ENCODE measurements around the gene SPATA24. TPM values are rescaled to one million over a fixed set of nuclear protein-coding genes. Genes with fewer than 3 reads are reported as not detected.

The SPATA24 gene
- total and polyA plus RNA-seq, 3 experiments from 2014 or later = 3.6 to 4.2 (median 3.9) TPM

DNA sequence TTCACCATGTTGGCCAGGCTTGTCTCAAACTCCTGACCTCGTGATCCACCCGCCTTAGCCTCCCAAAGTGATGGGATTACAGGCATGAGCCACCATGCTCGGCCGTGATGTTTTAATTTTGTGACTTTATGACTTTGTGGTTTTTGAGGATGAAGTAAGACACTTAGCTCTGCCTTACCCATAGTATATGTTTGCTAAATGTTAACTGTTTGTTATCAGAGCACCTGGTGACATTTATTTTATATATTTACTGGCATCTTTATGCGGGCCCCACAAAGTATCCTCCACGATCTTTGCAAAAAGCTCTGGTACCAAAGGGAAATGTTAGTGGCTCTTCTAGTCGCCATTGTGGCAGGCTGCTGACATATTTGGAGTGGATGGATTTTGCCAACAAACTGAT, 27.5 kb downstream of the SPATA24 start:
- Histone ChIP-seq H3K4me1 (ENCODE audit: insufficient read depth, low read length) (no peaks in the 10 kb centered on the region), H3K36me3 (ENCODE audit: insufficient read depth, low read length) (peaks cover 7% of the 10 kb centered on the region), H3K9me3 (ENCODE audit: low read length) (no peaks in the 10 kb centered on the region), H3K27ac (ENCODE audit: low read depth, low read length) (no peak overlapping the region), H3K4me3 (ENCODE audit: low read length) (no peak overlapping the region), H3K27me3 (ENCODE audit: insufficient read depth, low read length, poor library complexity, severe bottlenecking) (no peaks in the 10 kb centered on the region)
- H3K4me3 Mint-ChIP-seq = no peak overlapping the region
- peaks cover 0 to 28% (median 4%) of the 10 kb centered on the region in 3 donors for H3K36me3 Mint-ChIP-seq
- DNase-seq = no peak
- ChIA-PET POLR2A (no interaction called here), CTCF (no interaction called here)
- peak overlapping the region in 1 of 8 donors; percentile 21 for H3K27ac Mint-ChIP-seq
- no peaks in the 10 kb centered on the region for H3K9me3 Mint-ChIP-seq
- no peaks in the 10 kb centered on the region for H3K4me1 Mint-ChIP-seq
- H3K27me3 Mint-ChIP-seq = no peaks in the 10 kb centered on the region

DNA sequence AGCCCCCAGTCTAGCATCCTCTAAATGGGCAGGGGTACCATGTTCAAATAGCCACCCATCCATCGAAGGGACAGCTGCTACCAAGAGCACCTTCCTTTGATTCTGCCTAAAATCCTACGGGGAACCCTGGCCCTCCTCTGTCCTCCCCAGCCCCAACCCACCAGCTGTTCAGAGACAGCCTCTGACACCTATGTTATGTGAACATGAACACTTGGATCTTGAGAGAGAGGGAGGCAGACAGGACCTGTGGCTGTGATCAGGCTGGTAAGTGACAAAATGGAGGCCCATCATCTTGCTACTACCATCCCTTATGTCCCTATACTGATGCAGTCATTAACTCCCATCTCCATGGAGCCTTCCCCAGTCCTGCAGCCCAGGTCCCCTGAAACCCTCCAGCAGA, 29.0 kb downstream of the SPATA24 start:
- Mint-ChIP-seq H3K27ac (peak overlapping the region in 1 of 8 donors; percentile 11), H3K9me3 (no peaks in the 10 kb centered on the region), H3K4me1 (peaks cover 0 to 3% (median 0%) of the 10 kb centered on the region in 3 donors), H3K4me3 (no peak overlapping the region), H3K27me3 (no peaks in the 10 kb centered on the region), H3K36me3 (peaks cover 0 to 36% (median 6%) of the 10 kb centered on the region in 3 donors)
- CTCF ChIA-PET = interaction anchor here (1.1 kb wide), 1 partner anchor 15 kb away, joined by 3 read pairs; the partner anchor contains the start of gene MZB1
- H3K4me3 ChIP-seq (ENCODE audit: low read length) = no peak overlapping the region
- peaks cover 10% of the 10 kb centered on the region for H3K36me3 ChIP-seq (ENCODE audit: insufficient read depth, low read length)
- no peaks in the 10 kb centered on the region for H3K4me1 ChIP-seq (ENCODE audit: insufficient read depth, low read length)
- no peaks in the 10 kb centered on the region for H3K27me3 ChIP-seq (ENCODE audit: insufficient read depth, low read length, poor library complexity, severe bottlenecking)
- POLR2A ChIA-PET = no interaction called here
- H3K27ac ChIP-seq (ENCODE audit: low read depth, low read length) = no peak overlapping the region
- no peak for DNase-seq
- no peaks in the 10 kb centered on the region for H3K9me3 ChIP-seq (ENCODE audit: low read length)

DNA sequence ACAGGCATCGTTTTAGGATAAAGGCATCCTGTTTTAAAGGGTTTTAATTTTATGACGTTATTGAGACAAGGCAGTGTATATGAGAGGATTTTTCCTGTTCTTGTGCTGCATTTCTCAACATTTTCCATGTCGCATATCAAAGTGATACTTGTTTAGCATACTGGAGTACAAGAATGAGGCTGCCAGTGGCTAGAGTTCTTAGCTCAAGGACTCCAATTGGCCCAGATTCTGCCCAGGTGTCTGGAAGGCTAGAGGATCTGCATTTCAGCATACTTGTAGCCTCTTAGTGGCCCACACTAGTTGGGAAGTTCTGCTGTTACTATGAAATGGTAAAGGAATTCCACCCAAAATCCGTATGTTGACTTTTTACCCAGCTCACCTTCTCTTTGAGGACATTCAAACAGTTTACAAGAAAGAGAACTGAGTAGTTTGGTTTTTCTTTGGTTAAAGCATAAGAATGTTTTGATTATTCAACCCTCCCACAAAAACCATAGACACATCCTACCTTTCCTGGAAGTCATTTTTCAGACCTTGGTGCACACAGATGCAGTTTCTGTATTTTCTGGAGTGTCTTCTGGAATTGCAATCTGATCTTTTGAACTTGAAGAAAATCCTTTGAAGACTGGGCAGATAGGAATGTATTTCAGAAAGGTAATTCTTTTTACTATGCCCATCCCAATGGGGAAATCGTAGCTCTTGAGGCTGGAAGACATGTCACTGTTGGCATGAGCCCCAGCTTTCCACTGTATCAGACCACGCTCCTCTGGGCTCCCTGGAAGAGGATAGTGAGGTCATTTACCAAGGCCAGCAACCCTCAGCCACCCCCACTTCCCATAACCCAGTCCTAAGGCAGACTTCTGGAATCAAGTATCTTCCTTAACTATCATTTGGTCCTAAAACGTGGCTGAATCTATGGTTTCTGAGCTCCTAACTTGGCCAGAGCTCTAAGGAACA, 32.1 kb downstream of the SPATA24 start:
- Mint-ChIP-seq H3K27ac (peak overlapping the region in 3 of 8 donors; percentile 23 to 33 (median 32)), H3K36me3 (peaks cover 0 to 55% (median 9%) of the 10 kb centered on the region in 3 donors), H3K9me3 (no peaks in the 10 kb centered on the region), H3K27me3 (no peaks in the 10 kb centered on the region), H3K4me1 (peaks cover 0 to 4% (median 3%) of the 10 kb centered on the region in 3 donors), H3K4me3 (no peak overlapping the region)
- POLR2A ChIA-PET = no interaction called here
- DNase-seq = no peak
- peaks cover 12% of the 10 kb centered on the region for H3K36me3 ChIP-seq (ENCODE audit: insufficient read depth, low read length)
- CTCF ChIA-PET = interaction anchor here (1.2 kb wide), 1 partner anchor 75 kb away, joined by 3 read pairs; no protein-coding TSS in a partner anchor
- H3K27ac ChIP-seq (ENCODE audit: low read depth, low read length) = no peak overlapping the region
- no peaks in the 10 kb centered on the region for H3K9me3 ChIP-seq (ENCODE audit: low read length)
- no peak overlapping the region for H3K4me3 ChIP-seq (ENCODE audit: low read length)
- H3K27me3 ChIP-seq (ENCODE audit: insufficient read depth, low read length, poor library complexity, severe bottlenecking) = no peaks in the 10 kb centered on the region
- no peaks in the 10 kb centered on the region for H3K4me1 ChIP-seq (ENCODE audit: insufficient read depth, low read length)

DNA sequence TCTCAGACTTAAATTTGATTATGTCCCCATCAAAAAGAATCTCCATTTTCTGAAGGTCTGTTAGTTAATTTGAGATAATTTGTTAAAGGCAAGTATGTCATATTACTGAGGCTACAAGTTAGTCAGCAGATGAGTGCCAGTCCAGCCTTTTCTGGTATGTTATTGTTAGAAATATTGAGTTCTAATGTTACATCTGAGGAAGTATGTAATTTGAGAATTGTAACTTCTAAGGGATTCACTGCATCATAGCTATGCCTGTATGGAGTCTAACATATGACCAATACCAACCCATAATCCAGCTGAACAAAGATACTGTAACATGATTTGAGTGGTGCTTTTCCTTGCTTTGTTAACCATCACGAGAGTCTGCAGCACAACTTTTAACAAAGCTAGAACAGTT, 34.7 kb downstream of the SPATA24 start:
- Mint-ChIP-seq H3K27me3 (no peaks in the 10 kb centered on the region), H3K4me3 (no peak overlapping the region), H3K27ac (no peak overlapping the region), H3K36me3 (peaks cover 5 to 75% (median 11%) of the 10 kb centered on the region in 3 donors), H3K9me3 (no peaks in the 10 kb centered on the region), H3K4me1 (peaks cover 1 to 4% (median 3%) of the 10 kb centered on the region in 3 donors)
- Histone ChIP-seq H3K36me3 (ENCODE audit: insufficient read depth, low read length) (peaks cover 25% of the 10 kb centered on the region), H3K9me3 (ENCODE audit: low read length) (no peaks in the 10 kb centered on the region), H3K4me3 (ENCODE audit: low read length) (no peak overlapping the region), H3K27ac (ENCODE audit: low read depth, low read length) (no peak overlapping the region), H3K4me1 (ENCODE audit: insufficient read depth, low read length) (no peaks in the 10 kb centered on the region), H3K27me3 (ENCODE audit: insufficient read depth, low read length, poor library complexity, severe bottlenecking) (no peaks in the 10 kb centered on the region)
- ChIA-PET POLR2A (interaction anchor here (0.6 to 1.3 kb wide), 2 partner anchors 27 to 672 kb away, joined by 6 to 7 read pairs; partner anchors contain the start of gene PAIP2), CTCF (interaction anchor here (1.6 kb wide), 1 partner anchor 28 kb away, joined by 3 read pairs; no protein-coding TSS in a partner anchor)
- DNase-seq = no peak

DNA sequence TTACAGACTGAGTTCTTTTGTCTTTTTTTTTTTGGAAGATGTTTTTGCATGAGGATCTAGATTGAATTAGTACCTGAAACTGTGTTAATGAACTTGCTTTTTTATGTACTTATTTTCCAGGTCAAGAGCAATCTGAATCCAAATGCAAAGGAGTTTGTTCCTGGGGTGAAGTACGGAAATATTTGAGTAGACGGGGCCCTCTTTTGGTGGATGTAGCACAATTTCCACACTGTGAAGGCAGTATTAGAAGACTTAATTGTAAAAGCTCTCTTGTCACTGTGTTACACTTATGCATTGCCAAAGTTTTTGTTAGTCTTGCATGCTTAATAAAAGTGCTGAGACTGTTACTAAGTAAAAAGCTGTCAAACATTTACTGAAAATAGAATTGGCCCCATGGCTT, 35.3 kb downstream of the SPATA24 start:
- no peak overlapping the region for H3K4me3 ChIP-seq (ENCODE audit: low read length)
- H3K9me3 ChIP-seq (ENCODE audit: low read length) = no peaks in the 10 kb centered on the region
- Mint-ChIP-seq H3K4me3 (no peak overlapping the region), H3K9me3 (no peaks in the 10 kb centered on the region), H3K4me1 (peaks cover 1 to 4% (median 3%) of the 10 kb centered on the region in 3 donors), H3K36me3 (peaks cover 5 to 76% (median 16%) of the 10 kb centered on the region in 3 donors), H3K27ac (peak overlapping the region in 1 of 8 donors; percentile 33), H3K27me3 (no peaks in the 10 kb centered on the region)
- H3K27ac ChIP-seq (ENCODE audit: low read depth, low read length) = no peak overlapping the region
- ChIA-PET CTCF (interaction anchor here (1.6 kb wide), 1 partner anchor 28 kb away, joined by 3 read pairs; no protein-coding TSS in a partner anchor), POLR2A (interaction anchor here (1.3 kb wide), 1 partner anchor 27 kb away, joined by 7 read pairs; the partner anchor contains the start of gene PAIP2)
- DNase-seq = no peak
- no peaks in the 10 kb centered on the region for H3K27me3 ChIP-seq (ENCODE audit: insufficient read depth, low read length, poor library complexity, severe bottlenecking)
- peaks cover 30% of the 10 kb centered on the region for H3K36me3 ChIP-seq (ENCODE audit: insufficient read depth, low read length)
- H3K4me1 ChIP-seq (ENCODE audit: insufficient read depth, low read length) = no peaks in the 10 kb centered on the region

DNA sequence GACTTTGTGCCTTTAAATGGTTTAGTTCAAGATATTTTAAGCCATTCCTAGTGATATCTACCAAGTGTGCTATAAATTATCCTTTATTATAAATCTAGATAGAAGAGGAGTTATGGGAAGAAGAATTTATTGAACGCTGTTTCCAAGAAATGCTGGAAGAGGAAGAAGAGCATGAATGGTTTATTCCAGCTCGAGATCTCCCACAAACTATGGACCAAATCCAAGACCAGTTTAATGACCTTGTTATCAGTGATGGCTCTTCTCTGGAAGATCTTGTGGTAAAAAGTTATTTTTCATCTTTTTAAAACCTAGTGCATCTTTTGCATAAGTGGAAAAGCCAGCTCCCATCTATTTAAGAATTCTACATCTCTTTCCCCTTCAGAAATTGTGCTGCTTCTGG, 39.4 kb downstream of the SPATA24 start:
- Mint-ChIP-seq H3K27me3 (no peaks in the 10 kb centered on the region), H3K36me3 (peaks cover 5 to 61% (median 13%) of the 10 kb centered on the region in 3 donors), H3K9me3 (no peaks in the 10 kb centered on the region), H3K27ac (no peak overlapping the region), H3K4me1 (peaks cover 4 to 21% (median 20%) of the 10 kb centered on the region in 3 donors), H3K4me3 (no peak overlapping the region)
- no peak overlapping the region for H3K27ac ChIP-seq (ENCODE audit: low read depth, low read length)
- no peak for DNase-seq
- peaks cover 25% of the 10 kb centered on the region for H3K36me3 ChIP-seq (ENCODE audit: insufficient read depth, low read length)
- CTCF ChIA-PET = no interaction called here
- H3K9me3 ChIP-seq (ENCODE audit: low read length) = no peaks in the 10 kb centered on the region
- peaks cover 4% of the 10 kb centered on the region for H3K4me1 ChIP-seq (ENCODE audit: insufficient read depth, low read length)
- no peaks in the 10 kb centered on the region for H3K27me3 ChIP-seq (ENCODE audit: insufficient read depth, low read length, poor library complexity, severe bottlenecking)
- no peak overlapping the region for H3K4me3 ChIP-seq (ENCODE audit: low read length)
- POLR2A ChIA-PET = no interaction called here

DNA sequence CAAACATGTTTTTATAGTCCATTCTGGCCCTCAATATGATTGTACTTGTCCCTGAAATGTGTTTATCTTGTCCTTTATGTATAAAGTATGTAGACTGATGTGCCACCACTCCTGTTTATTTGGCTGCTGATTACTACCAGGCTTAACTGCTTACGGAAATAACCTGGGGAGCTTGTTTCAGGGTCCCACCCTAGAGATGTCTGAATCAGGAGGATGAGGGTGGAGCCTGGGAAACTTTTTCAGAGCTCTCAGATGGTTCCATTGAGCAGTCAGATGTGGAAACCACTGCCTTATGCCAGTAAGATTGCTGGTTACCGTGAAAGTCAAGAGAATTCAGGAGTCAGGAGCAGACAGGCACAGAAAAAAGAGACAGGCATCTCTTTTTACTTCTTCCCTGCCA, 40.0 kb downstream of the SPATA24 start:
- no peaks in the 10 kb centered on the region for H3K27me3 Mint-ChIP-seq
- H3K4me1 Mint-ChIP-seq = peaks cover 4 to 22% (median 20%) of the 10 kb centered on the region in 3 donors
- no peaks in the 10 kb centered on the region for H3K27me3 ChIP-seq (ENCODE audit: insufficient read depth, low read length, poor library complexity, severe bottlenecking)
- no peak for DNase-seq
- H3K9me3 Mint-ChIP-seq = no peaks in the 10 kb centered on the region
- H3K27ac ChIP-seq (ENCODE audit: low read depth, low read length) = no peak overlapping the region
- H3K4me3 ChIP-seq (ENCODE audit: low read length) = no peak overlapping the region
- H3K9me3 ChIP-seq (ENCODE audit: low read length) = no peaks in the 10 kb centered on the region
- no peak overlapping the region for H3K4me3 Mint-ChIP-seq
- H3K36me3 Mint-ChIP-seq = peaks cover 5 to 60% (median 13%) of the 10 kb centered on the region in 3 donors
- peak overlapping the region in 2 of 8 donors; percentile 67 to 77 for H3K27ac Mint-ChIP-seq
- peaks cover 25% of the 10 kb centered on the region for H3K36me3 ChIP-seq (ENCODE audit: insufficient read depth, low read length)
- CTCF ChIA-PET = interaction anchor here (2.2 kb wide), 1 partner anchor 11 kb away, joined by 5 read pairs; no protein-coding TSS in a partner anchor
- H3K4me1 ChIP-seq (ENCODE audit: insufficient read depth, low read length) = peaks cover 4% of the 10 kb centered on the region
- POLR2A ChIA-PET = no interaction called here
